T follicular helper cell (primary cell): ENCODE data around the gene LRRC63.
"Not testable (repeated sequence)": the region's sequence is repeated elsewhere in the genome, so short reads cannot be mapped to it uniquely, and the experiment has no call there.

Source experiments
- DNase-seq: peaks from one replicate; pipeline ENCODE4 v3.0.0-alpha.2; 2020; ENCODE audit warnings: low read depth
- total RNA-seq, 2 experiments: gene quantifications; one replicate each; lab custom pipeline; 2026; lab: John Stamatoyannopoulos, UW

Gene LRRC63
- 0.22 to 1.7 reads per million in 2 experiments for total RNA-seq

- peak; percentile 72 for DNase-seq
Measured at GRCh38 chr13:46211483-46212351, at the start of gene LRRC63. TSS of gene LRRC63 (plus strand) at chr13:46211928. CDS start at chr13:46213035, 1,107 bp downstream.

DNA sequence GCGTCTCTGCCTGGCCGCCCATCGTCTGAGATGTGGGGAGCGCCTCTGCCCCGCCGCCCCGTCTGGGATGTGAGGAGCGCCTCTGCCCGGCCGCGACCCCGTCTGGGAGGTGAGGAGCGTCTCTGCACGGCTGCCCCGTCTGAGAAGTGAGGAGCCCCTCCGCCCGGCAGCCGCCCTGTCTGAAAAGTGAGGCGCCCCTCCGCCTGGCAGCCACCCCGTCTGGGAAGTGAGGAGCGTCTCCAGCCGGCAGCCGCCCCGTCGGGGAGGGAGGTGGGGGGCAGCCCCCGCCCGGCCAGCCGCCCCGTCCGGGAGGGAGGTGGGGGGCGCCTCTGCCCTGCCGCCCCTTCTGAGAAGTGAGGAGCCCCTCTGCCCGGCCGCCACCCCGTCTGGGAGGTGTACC, 49.0 kb upstream of the LRRC63 start:
- not testable (repeated sequence) for DNase-seq

DNA sequence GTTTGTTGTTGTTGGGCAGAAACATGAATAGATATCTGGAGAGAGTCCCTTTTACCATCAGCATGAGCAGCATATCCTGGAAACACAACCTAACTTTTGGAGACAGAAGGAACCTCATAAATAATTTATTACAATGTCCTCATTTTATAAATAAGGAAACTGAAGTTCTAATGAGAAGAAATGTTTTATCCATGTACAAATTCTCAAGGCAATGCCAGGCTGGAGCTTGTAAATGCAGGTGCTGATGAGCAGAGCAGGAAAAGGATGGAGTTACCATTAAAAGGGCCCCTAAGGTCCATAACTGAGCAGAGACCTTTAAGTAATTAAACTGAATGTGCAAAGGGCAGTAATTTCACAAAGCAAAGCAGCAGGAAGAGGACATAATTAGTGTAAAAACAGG, 47.1 kb upstream of the LRRC63 start:
- DNase-seq = no peak

- DNase-seq = no peak
Measured at GRCh38 chr13:46165485-46166223, 46.1 kb upstream of the LRRC63 start.

GRCh38 chr13:46166224-46166584, 45.5 kb upstream of the LRRC63 start:
- no peak for DNase-seq

DNA sequence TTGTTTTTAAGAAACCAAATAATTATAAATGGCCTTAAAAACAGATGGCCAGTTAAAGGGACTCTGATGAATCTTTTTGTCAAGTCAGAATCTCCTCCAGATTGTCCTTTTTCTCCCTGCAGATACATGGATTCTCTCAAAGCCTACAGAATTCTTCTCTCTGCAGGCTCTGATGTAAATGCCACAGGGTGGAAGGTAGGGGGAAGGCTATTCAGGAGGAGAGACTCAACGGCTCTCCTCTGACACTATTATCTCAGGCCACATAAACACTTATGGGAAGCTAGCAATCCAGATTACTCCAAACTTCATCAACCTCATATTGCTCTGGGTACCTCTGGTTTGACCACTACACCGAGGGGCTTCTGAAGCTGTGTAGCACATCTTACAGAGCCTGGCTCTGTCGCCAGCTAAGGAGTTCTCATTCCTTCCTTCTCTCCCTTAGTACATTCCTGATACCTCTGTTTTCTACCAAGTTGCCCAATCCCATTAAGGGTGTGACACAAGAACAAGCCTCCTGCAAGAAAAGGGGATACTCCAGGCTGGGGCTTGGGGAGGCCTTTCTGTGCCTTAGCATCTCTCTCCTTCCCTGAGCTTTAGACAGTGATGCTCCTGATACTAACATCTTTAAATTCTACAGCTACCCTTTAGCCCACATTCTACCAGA, 44.6 kb upstream of the LRRC63 start:
- DNase-seq = no peak

DNA sequence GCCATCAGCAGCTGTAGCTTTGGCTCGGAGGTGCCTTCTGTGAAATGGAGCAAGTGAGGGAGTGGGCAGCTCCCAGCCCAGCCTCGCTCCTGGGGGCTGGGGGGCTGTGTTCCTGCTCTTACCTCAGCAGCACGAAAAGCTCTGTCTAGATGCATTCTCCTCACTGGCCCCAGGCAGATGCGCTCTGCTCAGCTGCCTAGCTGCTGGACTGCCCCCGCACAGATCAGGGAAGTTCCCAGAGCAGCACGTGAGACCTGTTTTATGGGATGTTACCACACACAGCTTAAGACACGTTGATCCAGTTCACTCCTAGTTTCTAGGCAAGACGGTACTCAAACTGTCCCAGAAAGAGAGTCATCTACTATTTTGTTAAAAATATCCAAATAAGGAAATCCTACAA, 43.4 kb upstream of the LRRC63 start:
- DNase-seq = peak; percentile 40

- no peak for DNase-seq
Measured at GRCh38 chr13:46168783-46169182, 42.9 kb upstream of the LRRC63 start.

- no peak for DNase-seq
Measured at GRCh38 chr13:46169758-46170157, 42.0 kb upstream of the LRRC63 start.

DNA sequence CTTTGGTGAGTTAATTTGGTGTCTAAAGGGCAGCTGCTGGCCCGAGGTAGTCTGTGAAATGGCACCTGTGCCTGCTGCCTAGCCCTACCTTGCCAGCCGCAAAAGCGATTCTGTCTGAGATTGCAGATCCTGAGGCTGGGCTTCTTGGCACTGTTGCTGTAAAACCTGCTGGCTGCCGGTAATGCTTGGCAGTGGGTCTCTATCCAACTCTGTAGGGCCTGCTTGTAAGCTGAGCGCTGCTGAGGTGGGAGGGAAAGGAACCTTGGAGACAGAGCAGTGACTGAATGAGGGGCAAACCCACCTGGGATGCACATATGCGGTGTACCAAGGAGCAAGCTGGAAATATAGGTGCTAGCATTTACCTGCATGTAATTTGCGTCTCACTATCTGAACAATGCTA, 41.5 kb upstream of the LRRC63 start:
- no peak for DNase-seq

DNA sequence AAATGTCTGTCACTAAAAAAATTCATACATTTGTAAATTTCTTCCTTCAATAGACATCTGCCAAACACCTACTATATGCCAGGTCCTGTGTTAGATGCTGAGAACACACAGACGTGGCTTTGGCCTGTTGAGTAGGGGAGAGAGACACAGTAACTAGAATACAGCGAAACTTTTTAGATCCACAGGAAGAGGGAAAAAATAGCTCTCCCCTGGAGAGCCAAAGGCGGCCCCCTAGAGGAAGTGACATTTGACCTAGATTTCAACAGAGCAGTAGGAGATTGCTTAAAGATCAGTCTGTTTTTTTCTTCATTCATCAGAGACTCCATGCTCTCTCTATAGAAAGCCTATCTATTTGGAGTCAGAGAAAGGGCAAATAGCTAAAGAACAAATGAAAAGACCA, 41.0 kb upstream of the LRRC63 start:
- DNase-seq = peak; percentile 33

- DNase-seq = no peak
Measured at GRCh38 chr13:46171217-46171616, 40.5 kb upstream of the LRRC63 start.

DNA sequence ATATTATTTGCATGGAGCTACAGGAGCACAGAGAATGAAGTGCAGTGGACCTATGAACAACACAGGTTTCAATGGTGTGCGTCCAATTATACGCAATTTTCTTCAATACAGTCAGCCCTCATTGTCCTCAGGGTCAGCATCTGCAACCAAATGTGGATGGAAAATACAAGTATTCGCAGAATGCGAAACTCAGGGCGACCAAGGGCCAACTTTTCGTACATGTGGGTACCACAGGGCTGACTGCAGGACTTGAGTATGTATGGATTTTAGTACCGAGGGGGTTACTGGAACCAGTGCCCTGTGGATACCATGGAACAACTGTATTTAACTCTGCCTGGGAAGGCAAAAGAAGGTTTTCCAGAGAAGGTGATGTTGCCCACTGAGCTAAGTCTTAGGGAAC, 40.0 kb upstream of the LRRC63 start:
- DNase-seq = no peak

- DNase-seq = peak; percentile 51
Measured at GRCh38 chr13:46172531-46172991, 39.2 kb upstream of the LRRC63 start.

DNA sequence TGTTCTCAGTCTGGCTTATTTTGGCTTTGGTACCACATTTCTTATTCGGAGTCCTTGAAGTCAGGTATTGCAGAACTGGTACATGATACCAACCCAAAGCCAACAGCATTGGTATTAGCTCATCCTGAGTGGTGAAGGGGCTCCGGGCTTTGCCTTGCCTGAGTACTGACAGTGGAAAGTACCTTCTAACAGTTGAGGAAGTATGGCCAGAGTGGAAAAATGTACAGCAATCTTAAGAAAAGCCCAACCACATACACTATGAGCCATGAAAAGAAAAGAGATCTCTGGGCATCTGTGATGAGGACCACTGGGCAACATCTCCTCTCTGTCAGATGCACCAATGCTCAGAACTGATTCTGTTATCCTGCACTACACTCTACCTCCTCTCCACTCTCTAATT, 38.1 kb upstream of the LRRC63 start:
- peak; percentile 15 for DNase-seq

DNA sequence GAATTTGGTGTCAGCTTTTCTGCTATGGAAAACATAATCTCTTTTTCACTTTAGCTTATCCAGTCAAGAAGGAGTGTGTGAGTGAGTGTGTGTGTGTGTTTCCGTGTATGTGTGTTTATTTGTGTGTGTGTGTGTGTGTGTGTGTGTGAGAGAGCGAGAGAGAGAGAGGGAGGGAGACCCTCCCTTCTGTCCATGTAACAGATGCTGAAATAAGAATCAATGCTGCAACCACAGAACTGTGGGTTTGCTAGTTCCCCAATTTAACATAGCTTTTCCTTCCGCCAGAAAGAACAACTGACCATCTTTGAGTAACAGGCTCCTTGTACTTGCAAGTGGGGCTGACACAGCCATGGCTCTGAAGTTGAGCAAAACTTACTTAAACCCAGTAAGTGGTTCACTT, 35.0 kb upstream of the LRRC63 start:
- DNase-seq = no peak

DNA sequence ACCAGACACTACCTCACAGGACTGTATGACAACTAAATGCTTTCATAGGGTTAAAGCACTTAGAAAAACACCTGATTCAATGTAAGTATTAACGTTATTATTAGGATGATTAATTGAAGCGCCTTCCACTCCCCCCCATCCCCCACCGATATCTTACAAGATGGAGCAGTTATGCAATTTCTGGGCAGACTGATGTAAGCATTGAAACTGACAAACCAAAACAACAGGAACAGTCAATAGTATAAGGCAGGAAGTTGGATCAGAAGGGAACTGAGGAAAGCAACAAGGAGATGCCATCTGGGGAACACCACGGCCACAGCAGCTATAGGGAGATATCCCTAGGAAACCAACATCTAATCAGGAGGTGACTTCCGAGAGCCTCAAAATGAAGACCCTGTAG, 33.6 kb upstream of the LRRC63 start:
- no peak for DNase-seq

- DNase-seq = no peak
Measured at GRCh38 chr13:46178821-46179220, 32.9 kb upstream of the LRRC63 start.

- peak; percentile 73 for DNase-seq
Measured at GRCh38 chr13:46179491-46179908, 32.2 kb upstream of the LRRC63 start.

DNA sequence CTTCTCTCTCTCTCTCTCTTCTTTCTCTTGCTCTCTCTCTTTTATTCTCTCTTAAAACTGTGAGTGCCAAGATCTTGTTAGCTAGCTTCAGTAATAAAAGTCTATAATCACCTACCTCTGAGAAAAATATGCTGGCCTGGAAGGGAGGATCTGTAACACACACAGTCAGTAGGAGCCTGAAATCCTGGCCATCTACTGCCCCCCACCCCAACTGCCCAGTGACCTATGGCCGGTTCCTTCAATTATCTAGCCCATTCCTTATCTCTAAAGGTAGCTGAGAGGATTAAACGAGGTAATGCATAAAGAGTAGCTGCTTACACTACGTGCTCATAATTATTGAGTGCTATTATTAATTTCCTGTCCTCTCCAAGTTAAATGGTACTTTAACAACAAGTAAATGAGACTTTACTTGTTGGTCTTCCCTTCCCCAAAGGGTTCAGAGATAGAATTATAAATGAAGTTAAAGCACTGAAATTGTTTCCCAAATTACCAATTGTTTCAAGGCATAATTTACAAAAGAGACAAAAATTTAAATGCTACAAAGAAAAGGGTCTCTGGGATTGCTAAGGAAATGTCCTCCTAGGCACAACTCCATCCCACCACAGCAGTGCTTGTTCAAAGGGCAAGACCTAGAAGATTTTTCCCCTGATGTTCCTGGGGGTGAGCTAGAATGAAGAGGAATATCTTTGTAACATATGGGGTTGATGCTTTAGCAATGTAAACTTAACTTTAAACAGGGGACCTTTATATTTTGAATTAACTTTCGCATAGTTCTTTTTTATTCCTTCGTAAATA, 31.6 kb upstream of the LRRC63 start:
- no peak for DNase-seq

- no peak for DNase-seq
Measured at GRCh38 chr13:46181377-46181839, 30.3 kb upstream of the LRRC63 start.
